ENCODE results near the gene TINAGL1. TPM values are rescaled to one million over a fixed set of nuclear protein-coding genes. Genes with fewer than 3 reads are reported as not detected.
A peak's percentile ranks its signal among the peaks of the same experiment; 100 is the strongest.
"Not testable (repeated sequence)": the region's sequence is repeated elsewhere in the genome, so short reads cannot be mapped to it uniquely, and the experiment has no call there.

TINAGL1 gene
- total and polyA plus RNA-seq, 4 donors = 158 to 506 (median 321) TPM

- Histone ChIP-seq H3K4me1 (ENCODE audit: control insufficient read depth in 1 of 2, insufficient read depth in 2 of 2, low read length in 2 of 2) (peaks cover 3 to 6% of the 10 kb centered on the region in 2 donors), H3K36me3 (ENCODE audit: control insufficient read depth in 1 of 2, insufficient read depth in 2 of 2, low read length in 1 of 2) (peaks cover 0 to 12% of the 10 kb centered on the region in 2 donors), H3K27ac (ENCODE audit: low read depth in 1 of 2, low read length in 2 of 2) (peak overlapping the region; percentile 47 to 83), H3K4me3 (ENCODE audit: low read length in 2 of 2) (no peak overlapping the region), H3K9me3 (ENCODE audit: control insufficient read depth, low read length) (no peaks in the 10 kb centered on the region), H3K27me3 (ENCODE audit: control insufficient read depth in 1 of 2, insufficient read depth in 2 of 2, low read length in 1 of 2) (no peaks in the 10 kb centered on the region)
- intact Hi-C loops (cut with DNase I) = no loop called here
- WGBS, 2 donors = 58% methylated on average over 11 of the region's 11 CpGs
- DNase-seq = no peak
- ATAC-seq (ENCODE audit: low FRiP score) = no peak
Measured at GRCh38 chr1:31585736-31586365, 9.5 kb downstream of the TINAGL1 start.

- no peak for DNase-seq
- ATAC-seq (ENCODE audit: low FRiP score) = no peak
- H3K27me3 ChIP-seq (ENCODE audit: control insufficient read depth in 1 of 2, insufficient read depth in 2 of 2, low read length in 1 of 2) = no peaks in the 10 kb centered on the region
- peaks cover 0 to 12% of the 10 kb centered on the region in 2 donors for H3K36me3 ChIP-seq (ENCODE audit: control insufficient read depth in 1 of 2, insufficient read depth in 2 of 2, low read length in 1 of 2)
- intact Hi-C loops (cut with DNase I) = no loop called here
- no peak overlapping the region for H3K4me3 ChIP-seq (ENCODE audit: low read length in 2 of 2)
- peak overlapping the region; percentile 23 to 83 for H3K27ac ChIP-seq (ENCODE audit: low read depth in 1 of 2, low read length in 2 of 2)
- 38 to 39% methylated on average over 42 to 47 of the region's 47 CpGs for WGBS, 2 donors
- no peaks in the 10 kb centered on the region for H3K9me3 ChIP-seq (ENCODE audit: control insufficient read depth, low read length)
- peaks cover 0 to 3% of the 10 kb centered on the region in 2 donors for H3K4me1 ChIP-seq (ENCODE audit: control insufficient read depth in 1 of 2, insufficient read depth in 2 of 2, low read length in 2 of 2)
Measured at GRCh38 chr1:31586376-31587327, 10.3 kb downstream of the TINAGL1 start.

GRCh38 chr1:31587328-31587699 lies 11.0 kb downstream of the TINAGL1 start:
- 27 to 48% methylated on average over 5 of the region's 5 CpGs for WGBS, 2 donors
- H3K4me1 ChIP-seq (ENCODE audit: control insufficient read depth in 1 of 2, insufficient read depth in 2 of 2, low read length in 2 of 2); DNase-seq; H3K9me3 ChIP-seq (ENCODE audit: control insufficient read depth, low read length); H3K27me3 ChIP-seq (ENCODE audit: control insufficient read depth in 1 of 2, insufficient read depth in 2 of 2, low read length in 1 of 2); H3K4me3 ChIP-seq (ENCODE audit: low read length in 2 of 2); ATAC-seq (ENCODE audit: low FRiP score); intact Hi-C loops (cut with DNase I): not testable (repeated sequence)
- H3K36me3 ChIP-seq (ENCODE audit: control insufficient read depth in 1 of 2, insufficient read depth in 2 of 2, low read length in 1 of 2) = peaks cover 0 to 12% of the 10 kb centered on the region in 2 donors
- H3K27ac ChIP-seq (ENCODE audit: low read depth in 1 of 2, low read length in 2 of 2) = peak overlapping the region; percentile 23 to 83

- intact Hi-C loops (cut with DNase I) = no loop called here
- H3K36me3 ChIP-seq (ENCODE audit: control insufficient read depth in 1 of 2, insufficient read depth in 2 of 2, low read length in 1 of 2) = peaks cover 0 to 11% of the 10 kb centered on the region in 2 donors
- peaks cover 0 to 3% of the 10 kb centered on the region in 2 donors for H3K4me1 ChIP-seq (ENCODE audit: control insufficient read depth in 1 of 2, insufficient read depth in 2 of 2, low read length in 2 of 2)
- no peaks in the 10 kb centered on the region for H3K9me3 ChIP-seq (ENCODE audit: control insufficient read depth, low read length)
- H3K27me3 ChIP-seq (ENCODE audit: control insufficient read depth in 1 of 2, insufficient read depth in 2 of 2, low read length in 1 of 2) = no peaks in the 10 kb centered on the region
- DNase-seq = peak; percentile 87 to 90
- peak; percentile 61 for ATAC-seq (ENCODE audit: low FRiP score)
- 0 to 6% methylated on average over 14 of the region's 14 CpGs for WGBS, 2 donors
- no peak overlapping the region for H3K4me3 ChIP-seq (ENCODE audit: low read length in 2 of 2)
- H3K27ac ChIP-seq (ENCODE audit: low read depth in 1 of 2, low read length in 2 of 2) = peak overlapping the region; percentile 83 to 89
Measured at GRCh38 chr1:31587720-31588423, 11.6 kb downstream of the TINAGL1 start.

- H3K4me1 ChIP-seq (ENCODE audit: control insufficient read depth in 1 of 2, insufficient read depth in 2 of 2, low read length in 2 of 2) = peaks cover 0 to 3% of the 10 kb centered on the region in 2 donors
- H3K9me3 ChIP-seq (ENCODE audit: control insufficient read depth, low read length) = no peaks in the 10 kb centered on the region
- intact Hi-C loops (cut with DNase I) = no loop called here
- WGBS, 2 donors = 8% methylated on average over 54 to 62 of the region's 62 CpGs
- DNase-seq (peak; percentile 81 to 91), ATAC-seq (ENCODE audit: low FRiP score) (peak; percentile 57)
- H3K27me3 ChIP-seq (ENCODE audit: control insufficient read depth in 1 of 2, insufficient read depth in 2 of 2, low read length in 1 of 2) = no peaks in the 10 kb centered on the region
- H3K36me3 ChIP-seq (ENCODE audit: control insufficient read depth in 1 of 2, insufficient read depth in 2 of 2, low read length in 1 of 2) = peaks cover 0 to 7% of the 10 kb centered on the region in 2 donors
- no peak overlapping the region for H3K4me3 ChIP-seq (ENCODE audit: low read length in 2 of 2)
- peak overlapping the region; percentile 83 to 89 for H3K27ac ChIP-seq (ENCODE audit: low read depth in 1 of 2, low read length in 2 of 2)
Measured at GRCh38 chr1:31588751-31589515, 12.6 kb downstream of the TINAGL1 start.

GRCh38 chr1:31591425-31592093 lies 15.2 kb downstream of the TINAGL1 start:
- peak overlapping the region; percentile 44 to 92 for H3K27ac ChIP-seq (ENCODE audit: low read depth in 1 of 2, low read length in 2 of 2)

GRCh38 chr1:31592132-31592531 lies 15.8 kb downstream of the TINAGL1 start:
- intact Hi-C loops (cut with DNase I) = no loop called here
- Histone ChIP-seq H3K27me3 (ENCODE audit: control insufficient read depth in 1 of 2, insufficient read depth in 2 of 2, low read length in 1 of 2) (no peaks in the 10 kb centered on the region), H3K9me3 (ENCODE audit: control insufficient read depth, low read length) (no peaks in the 10 kb centered on the region), H3K36me3 (ENCODE audit: control insufficient read depth in 1 of 2, insufficient read depth in 2 of 2, low read length in 1 of 2) (no peaks in the 10 kb centered on the region), H3K4me1 (ENCODE audit: control insufficient read depth in 1 of 2, insufficient read depth in 2 of 2, low read length in 2 of 2) (no peaks in the 10 kb centered on the region), H3K27ac (ENCODE audit: low read depth in 1 of 2, low read length in 2 of 2) (peak overlapping the region; percentile 44 to 92), H3K4me3 (ENCODE audit: low read length in 2 of 2) (no peak overlapping the region)
- DNase-seq (no peak), ATAC-seq (ENCODE audit: low FRiP score) (no peak)

More at GRCh38 chr1:31591425-31592093, 15.2 kb downstream of the TINAGL1 start:
- peak; percentile 20 for ATAC-seq (ENCODE audit: low FRiP score)
- WGBS, 2 donors = 20 to 22% methylated on average over 11 of the region's 11 CpGs
- H3K9me3 ChIP-seq (ENCODE audit: control insufficient read depth, low read length) = no peaks in the 10 kb centered on the region
- intact Hi-C loops (cut with DNase I) = no loop called here
- no peak for DNase-seq
- no peaks in the 10 kb centered on the region for H3K4me1 ChIP-seq (ENCODE audit: control insufficient read depth in 1 of 2, insufficient read depth in 2 of 2, low read length in 2 of 2)
- H3K4me3 ChIP-seq (ENCODE audit: low read length in 2 of 2) = no peak overlapping the region
- no peaks in the 10 kb centered on the region for H3K27me3 ChIP-seq (ENCODE audit: control insufficient read depth in 1 of 2, insufficient read depth in 2 of 2, low read length in 1 of 2)
- H3K36me3 ChIP-seq (ENCODE audit: control insufficient read depth in 1 of 2, insufficient read depth in 2 of 2, low read length in 1 of 2) = no peaks in the 10 kb centered on the region
